Measurements from ENCODE around the gene FOXP1. TPM values are rescaled to one million over a fixed set of nuclear protein-coding genes. Genes with fewer than 3 reads are reported as not detected.

The FOXP1 gene
- total RNA-seq, 1 experiment from 2014 or later, result 75.3 TPM

GRCh38 chr3:71302604-71303003, 280.9 kb downstream of the FOXP1 start:
- no peaks in the 10 kb centered on the region for H3K79me1 ChIP-seq (ENCODE audit: insufficient read depth, low read depth, low read length, poor library complexity, severe bottlenecking)
- H3K36me3 Mint-ChIP-seq (ENCODE audit: insufficient read depth in 1 of 3, low read depth in 3 of 3), result peaks cover 0 to 11% (median 7%) of the 10 kb centered on the region in 3 experiments; a peak in 4 of 7 replicates
- H2AFZ ChIP-seq (ENCODE audit: low read length), result no peak overlapping the region
- H2BK15ac ChIP-seq (ENCODE audit: low read depth, low read length), result no peak overlapping the region
- H4K5ac ChIP-seq (ENCODE audit: insufficient read length, low read depth, low read length), result no peak overlapping the region
- no peak for DNase-seq
- H3K18ac ChIP-seq (ENCODE audit: insufficient read length, low read depth, low read length), result no peak overlapping the region
- H4K8ac ChIP-seq (replicated peaks; ENCODE audit: insufficient read length, low read depth, low read length), result no peak overlapping the region
- H3K4me3 Mint-ChIP-seq, result peak overlapping the region; percentile 25 to 36; a peak in 2 of 5 replicates
- H3K9ac ChIP-seq (ENCODE audit: extremely low read depth, insufficient read length, low read length), result no peak overlapping the region
- no peak overlapping the region for H3T11ph ChIP-seq (ENCODE audit: low read length)
- H3K23me2 ChIP-seq (ENCODE audit: insufficient read length, low read depth, low read length, poor library complexity, severe bottlenecking), result peaks cover 9% of the 10 kb centered on the region
- peaks cover 8% of the 10 kb centered on the region for H3K4me1 ChIP-seq (ENCODE audit: insufficient read depth, low read length)
- H3K27ac Mint-ChIP-seq, result peak overlapping the region in 2 of 3 experiments; percentile 54 to 57; a peak in 3 of 7 replicates
- no peak overlapping the region for H3K27ac ChIP-seq (ENCODE audit: insufficient read length, low read depth, low read length)
- no peak overlapping the region for H3K56ac ChIP-seq (ENCODE audit: insufficient read length, low read depth, low read length)
- H3K27me3 Mint-ChIP-seq (ENCODE audit: low read depth), result no peaks in the 10 kb centered on the region
- TF ChIP-seq, protein P1, sequence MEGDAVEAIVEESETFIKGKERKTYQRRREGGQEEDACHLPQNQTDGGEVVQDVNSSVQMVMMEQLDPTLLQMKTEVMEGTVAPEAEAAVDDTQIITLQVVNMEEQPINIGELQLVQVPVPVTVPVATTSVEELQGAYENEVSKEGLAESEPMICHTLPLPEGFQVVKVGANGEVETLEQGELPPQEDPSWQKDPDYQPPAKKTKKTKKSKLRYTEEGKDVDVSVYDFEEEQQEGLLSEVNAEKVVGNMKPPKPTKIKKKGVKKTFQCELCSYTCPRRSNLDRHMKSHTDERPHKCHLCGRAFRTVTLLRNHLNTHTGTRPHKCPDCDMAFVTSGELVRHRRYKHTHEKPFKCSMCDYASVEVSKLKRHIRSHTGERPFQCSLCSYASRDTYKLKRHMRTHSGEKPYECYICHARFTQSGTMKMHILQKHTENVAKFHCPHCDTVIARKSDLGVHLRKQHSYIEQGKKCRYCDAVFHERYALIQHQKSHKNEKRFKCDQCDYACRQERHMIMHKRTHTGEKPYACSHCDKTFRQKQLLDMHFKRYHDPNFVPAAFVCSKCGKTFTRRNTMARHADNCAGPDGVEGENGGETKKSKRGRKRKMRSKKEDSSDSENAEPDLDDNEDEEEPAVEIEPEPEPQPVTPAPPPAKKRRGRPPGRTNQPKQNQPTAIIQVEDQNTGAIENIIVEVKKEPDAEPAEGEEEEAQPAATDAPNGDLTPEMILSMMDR (conservative IDR thresholded peaks at IDR 0.05), result no peak
- H3K79me2 ChIP-seq (ENCODE audit: insufficient read depth, low read length), result peaks cover 4% of the 10 kb centered on the region; the same call in 1 of the 2 replicates
- no peak overlapping the region for H2BK5ac ChIP-seq (ENCODE audit: insufficient read length, low read length)
- H2BK120ac ChIP-seq (ENCODE audit: low read depth, low read length, poor library complexity, severe bottlenecking), result no peak overlapping the region
- H3K4me2 ChIP-seq (ENCODE audit: insufficient read depth, insufficient read length, low read length), result no peak overlapping the region
- no peak overlapping the region for H2BK12ac ChIP-seq (ENCODE audit: insufficient read length, low read depth, low read length)
- no peaks in the 10 kb centered on the region for H3K9me3 ChIP-seq (ENCODE audit: control insufficient read depth, low read depth, low read length)
- no peak overlapping the region for H2AK5ac ChIP-seq (ENCODE audit: insufficient read length, low read length)
- no peak overlapping the region for H2BK20ac ChIP-seq (ENCODE audit: low read depth, low read length, poor library complexity, severe bottlenecking)
- peaks cover 75 to 87% of the 10 kb centered on the region in 2 experiments for H3K4me1 Mint-ChIP-seq
- no peak overlapping the region for H3K23ac ChIP-seq (ENCODE audit: insufficient read length, low read depth, low read length)
- no peak overlapping the region for H3K4ac ChIP-seq (ENCODE audit: low read depth, low read length)
- WGBS (ENCODE audit: extremely low coverage, insufficient read length, low lambda C conversion rate), result no CpG with 5 or more reads among the region's 2 CpGs
- H3K27me3 ChIP-seq (ENCODE audit: insufficient read depth, low read length), result no peaks in the 10 kb centered on the region; the same call in 1 of the 2 replicates
- H4K91ac ChIP-seq (ENCODE audit: insufficient read length, low read depth, low read length), result no peak overlapping the region
- H4K20me1 ChIP-seq (ENCODE audit: control insufficient read depth, insufficient read depth, insufficient read length), result no peaks in the 10 kb centered on the region
- no peaks in the 10 kb centered on the region for H3K9me3 Mint-ChIP-seq
- H3K14ac ChIP-seq (ENCODE audit: insufficient read depth, low read length), result no peak overlapping the region; the same call in 1 of the 2 replicates

Measured in H9 (cell line).